Heart right ventricle (tissue), 16 donors: Measurements from ENCODE around the gene DNTT. TPM values are rescaled to one million over a fixed set of nuclear protein-coding genes. Genes with fewer than 3 reads are reported as not detected.

Experiments used
- ATAC-seq, 8 donors: fragments of 200-7000 bp; cut with Tn5 transposase; one replicate each; pipeline ENCODE4 v1.9.1; 2020; ENCODE audit warnings: mild to moderate bottlenecking in 8 of 8, moderate library complexity in 8 of 8, moderate number of reproducible peaks in 1 of 8
- DNase-seq, 2 donors: peaks; one replicate each; pipeline ENCODE4 v3.0.0-alpha.2; 2020
- H3K27ac ChIP-seq, 10 donors: fragments of 200-600 bp; sonication (generic) in 2 of 10; one replicate each; pipeline versions ENCODE4 v1.5.0 to v1.8.0; 2020 to 2022; ENCODE audit warnings: mild to moderate bottlenecking in 3 of 10
- H3K27me3 ChIP-seq, 7 donors: fragments of 200-600 bp; one replicate each; pipeline ENCODE4 v1.8.0; 2021 to 2022; ENCODE audit warnings: mild to moderate bottlenecking in 2 of 7
- H3K36me3 ChIP-seq, 9 donors: fragments of 200-600 bp; sonication (generic) in 1 of 9; one replicate each; pipeline versions ENCODE4 v1.5.0 to v1.8.0; 2020 to 2022; ENCODE audit warnings: mild to moderate bottlenecking in 2 of 9
- H3K4me1 ChIP-seq, 9 donors: fragments of 200-600 bp; sonication (generic) in 1 of 9; one replicate each; pipeline versions ENCODE4 v1.5.0 to v1.8.0; 2020 to 2022; ENCODE audit warnings: mild to moderate bottlenecking in 4 of 9
- H3K4me3 ChIP-seq, 10 donors: fragments of 200-600 bp; sonication (generic) in 2 of 10; one replicate each; pipeline versions ENCODE4 v1.5.0 to v1.8.0; 2020 to 2022; ENCODE audit warnings: mild to moderate bottlenecking in 7 of 10, moderate library complexity in 2 of 10
- H3K9me3 ChIP-seq, 11 donors: fragments of 200-600 bp in 10 of 11; sonication (generic) in 2 of 11; one replicate each; pipeline versions ENCODE4 v1.5.0 to v1.8.0; 2013 to 2022; ENCODE audit warnings: mild to moderate bottlenecking in 2 of 11, control low read depth in 1 of 11, moderate library complexity in 1 of 11
- WGBS, 2 donors: extraction: QIAGEN DNeasy Blood & Tissue Kit; methylation state at CpG; one replicate each; pipeline ENCODE4 v1.1.7; 2013; ENCODE audit warnings: inconsistent platforms in 1 of 2; 5-methylcytosine and 5-hydroxymethylcytosine counted together
- intact Hi-C, 10 donors: fragments of 100-400 bp; cut with DNase I; formaldehyde crosslinking; loops; one replicate each; pipeline versions ENCODE4 v1.11.1 to v1.14.2; 2022
- polyA plus RNA-seq, 2 donors: library from polyadenylated mRNA; stranded (reverse); fragments of 200-250 nt; gene quantifications; one replicate each; pipeline ENCODE4 v1.2.3, GENCODE V29; 2013
- total RNA-seq, 10 donors: library from RNA; stranded (reverse); fragmentation: NEBNext Ultra II Directional in 3 of 10; extraction: Animal tissue kit (Norgen Biotek cat#: 25700) in 3 of 10; gene quantifications; one replicate each; pipeline versions ENCODE4 v1.2.1 to v1.2.4, GENCODE V29; 2021 to 2023
- TF ChIP-seq, protein P1 (sequence below), 9 donors: fragments of 200-600 bp; sonication (generic) in 2 of 9; IDR thresholded peaks; one replicate each; pipeline versions ENCODE4 v1.5.0 to v1.8.0; 2021 to 2022; ENCODE audit warnings: antibody characterized with exemption in 9 of 9, mild to moderate bottlenecking in 5 of 9, moderate library complexity in 1 of 9
- donor health status: Arrhythmogenic right ventricular cardiomyopathy.
- donor health status: ischemic (EF 13 %, LVEDD 7.1; RV severe dilation, severe dysfunction).
- donor health status: healthy with polysubstance abuse.
- donor health status: DM: no; HTN: yes; CAD: no.
- donor health status: DM: no; HTN: no; CAD: no.
- donor health status: ischemic (EF 25% LVEDD 6.9; RV normal size, moderate dysfunction).
- donor health status: ischemic (EF 25% LVEDD 5.7; RV mildly dilated, moderate dysfunction).
- donor health status: healthy.
- donor health status: DM: yes; HTN: yes; CAD: no.
- donor health status: Ischemic cardiomyopathy.
- donor health status: ischemic (EF 35%, LVEDD 5.7; RV mildly dilated, moderate dysfunction).
- donor health status: nonischemic (EF 11% LVEDD 7.7; RV severe dilation, severe dysfunction).
- donor health status: DM: yes; HTN: yes; CAD: no.
- donor health status: PGD.
- donor health status: ischemic (EF 29% LVEDD 5.4; RV normal size, mild dysfunction).
- donor health status: nonischemic (EF 23%, LVEDD 6.1; RV moderate dilation, normal function).

The DNTT gene
- total and polyA plus RNA-seq, 12 donors = not detected

DNA sequence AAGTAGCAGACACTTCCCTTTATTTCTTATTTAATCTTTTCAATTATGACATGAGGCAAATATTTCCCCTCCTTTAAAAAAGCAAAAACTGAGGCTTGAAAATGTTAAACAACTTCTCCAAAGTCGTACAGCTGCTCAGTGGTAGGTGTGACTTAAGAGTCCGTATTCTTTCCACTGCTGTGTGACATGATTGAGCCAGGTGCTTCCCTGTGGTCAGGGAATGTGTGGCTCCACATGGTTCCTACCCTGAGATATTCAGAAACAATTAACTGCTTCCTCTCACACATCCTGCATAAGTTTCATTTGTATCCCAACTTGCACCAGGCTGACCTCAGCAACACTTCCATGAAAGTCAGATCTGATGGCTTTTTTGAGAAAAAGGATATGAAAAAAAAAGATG, 41.0 kb downstream of the DNTT start:
- Histone ChIP-seq H3K9me3 (peaks cover 0 to 25% (median 1%) of the 10 kb centered on the region in 11 donors), H3K4me1 (no peaks in the 10 kb centered on the region), H3K27ac (no peak overlapping the region), H3K4me3 (no peak overlapping the region), H3K27me3 (peaks cover 0 to 3% (median 0%) of the 10 kb centered on the region in 7 donors), H3K36me3 (no peaks in the 10 kb centered on the region)
- DNase-seq (no peak), ATAC-seq (no peak)
- TF ChIP-seq, protein P1, sequence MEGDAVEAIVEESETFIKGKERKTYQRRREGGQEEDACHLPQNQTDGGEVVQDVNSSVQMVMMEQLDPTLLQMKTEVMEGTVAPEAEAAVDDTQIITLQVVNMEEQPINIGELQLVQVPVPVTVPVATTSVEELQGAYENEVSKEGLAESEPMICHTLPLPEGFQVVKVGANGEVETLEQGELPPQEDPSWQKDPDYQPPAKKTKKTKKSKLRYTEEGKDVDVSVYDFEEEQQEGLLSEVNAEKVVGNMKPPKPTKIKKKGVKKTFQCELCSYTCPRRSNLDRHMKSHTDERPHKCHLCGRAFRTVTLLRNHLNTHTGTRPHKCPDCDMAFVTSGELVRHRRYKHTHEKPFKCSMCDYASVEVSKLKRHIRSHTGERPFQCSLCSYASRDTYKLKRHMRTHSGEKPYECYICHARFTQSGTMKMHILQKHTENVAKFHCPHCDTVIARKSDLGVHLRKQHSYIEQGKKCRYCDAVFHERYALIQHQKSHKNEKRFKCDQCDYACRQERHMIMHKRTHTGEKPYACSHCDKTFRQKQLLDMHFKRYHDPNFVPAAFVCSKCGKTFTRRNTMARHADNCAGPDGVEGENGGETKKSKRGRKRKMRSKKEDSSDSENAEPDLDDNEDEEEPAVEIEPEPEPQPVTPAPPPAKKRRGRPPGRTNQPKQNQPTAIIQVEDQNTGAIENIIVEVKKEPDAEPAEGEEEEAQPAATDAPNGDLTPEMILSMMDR (IDR thresholded peaks at IDR 0.05) = no peak
- intact Hi-C loops = no loop called here
- 21 to 25% methylated on average over 2 of the region's 2 CpGs for WGBS, 2 donors

DNA sequence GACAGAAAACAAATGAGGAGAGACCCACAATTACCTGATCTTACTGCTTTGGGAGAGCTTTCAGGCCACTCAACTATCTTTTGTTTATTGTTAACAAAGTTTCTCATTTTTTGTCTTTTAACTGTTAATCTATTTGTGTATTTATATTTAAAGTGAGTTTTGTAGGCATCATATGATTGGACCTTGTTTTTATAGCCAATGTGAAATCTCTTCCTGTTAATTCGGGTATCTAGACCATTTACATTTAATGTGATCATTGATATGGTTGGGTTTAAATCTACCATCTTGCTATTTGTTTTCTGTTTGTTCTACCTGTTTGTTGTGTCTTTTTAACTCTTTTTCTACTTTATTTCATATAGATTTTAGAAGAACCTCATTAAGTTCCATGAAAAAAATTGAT, 42.1 kb downstream of the DNTT start:
- Histone ChIP-seq H3K36me3 (no peaks in the 10 kb centered on the region), H3K27ac (no peak overlapping the region), H3K9me3 (peaks cover 0 to 25% (median 1%) of the 10 kb centered on the region in 11 donors), H3K27me3 (peaks cover 0 to 3% (median 0%) of the 10 kb centered on the region in 7 donors), H3K4me1 (no peaks in the 10 kb centered on the region), H3K4me3 (no peak overlapping the region)
- TF ChIP-seq, protein P1 (IDR thresholded peaks at IDR 0.05) = no peak
- DNase-seq (no peak), ATAC-seq (no peak)
- intact Hi-C loops = no loop called here
- WGBS, 2 donors = 74 to 88% methylated on average over 1 of the region's 1 CpG

DNA sequence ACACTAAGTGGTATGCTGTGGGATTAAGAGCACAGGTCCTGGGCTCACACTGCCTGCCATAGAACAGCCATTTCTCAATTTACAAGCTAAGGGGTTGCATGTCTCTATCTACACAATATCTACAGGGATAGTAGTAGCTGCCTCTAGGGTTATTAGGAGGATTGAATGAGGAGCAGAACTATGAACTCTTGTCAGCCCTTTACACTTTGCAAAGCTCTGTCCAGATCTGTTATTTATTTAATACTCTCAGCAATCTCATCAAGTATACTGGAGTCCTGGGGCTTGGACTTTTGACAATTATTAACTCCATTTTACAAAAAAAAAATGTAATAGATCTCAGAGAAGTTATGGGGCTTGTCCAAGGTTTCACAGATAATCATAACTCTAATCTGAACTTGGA, 47.8 kb downstream of the DNTT start:
- H3K27me3 ChIP-seq = peaks cover 0 to 17% (median 5%) of the 10 kb centered on the region in 7 donors
- H3K27ac ChIP-seq = no peak overlapping the region
- DNase-seq (no peak), ATAC-seq (no peak)
- TF ChIP-seq, protein P1 (IDR thresholded peaks at IDR 0.05) = no peak
- peaks cover 0 to 4% (median 0%) of the 10 kb centered on the region in 11 donors for H3K9me3 ChIP-seq
- H3K36me3 ChIP-seq = no peaks in the 10 kb centered on the region
- intact Hi-C loops = no loop called here
- H3K4me3 ChIP-seq = no peak overlapping the region
- no peaks in the 10 kb centered on the region for H3K4me1 ChIP-seq

DNA sequence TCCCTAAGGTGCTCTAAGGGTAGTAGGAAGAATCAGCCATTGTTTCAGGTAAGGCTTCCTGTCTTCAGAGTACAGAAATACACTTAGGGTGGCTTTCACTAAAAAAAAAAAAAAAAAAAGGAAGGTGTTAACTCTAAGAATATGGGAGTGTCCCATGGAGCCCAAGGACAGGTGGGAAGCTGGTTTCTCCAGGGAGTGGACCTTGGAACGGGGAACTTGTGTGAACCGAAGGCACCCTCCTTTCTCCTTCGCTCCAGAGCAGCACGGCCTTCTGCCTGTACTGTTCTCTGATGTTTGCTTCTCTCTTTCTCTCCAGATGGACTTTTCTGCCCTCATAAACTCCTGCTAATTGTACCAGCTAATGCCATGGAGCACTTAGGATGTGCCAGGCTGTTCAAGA, 48.3 kb downstream of the DNTT start:
- TF ChIP-seq, protein P1 (IDR thresholded peaks at IDR 0.05) = no peak
- H3K9me3 ChIP-seq = no peaks in the 10 kb centered on the region
- H3K27me3 ChIP-seq = peaks cover 0 to 17% (median 10%) of the 10 kb centered on the region in 7 donors
- no peak overlapping the region for H3K4me3 ChIP-seq
- ATAC-seq = no peak
- intact Hi-C loops = no loop called here
- no peaks in the 10 kb centered on the region for H3K4me1 ChIP-seq
- no peaks in the 10 kb centered on the region for H3K36me3 ChIP-seq
- no peak overlapping the region for H3K27ac ChIP-seq
- 68 to 72% methylated on average over 4 of the region's 4 CpGs for WGBS, 2 donors
- no peak for DNase-seq
